Rectal smooth muscle tissue (tissue), 1 donor: ENCODE measurements around the gene RAB3GAP2.
"Not testable (repeated sequence)": the region's sequence is repeated elsewhere in the genome, so short reads cannot be mapped to it uniquely, and the experiment has no call there.

Experiments
- H3K27ac ChIP-seq: one replicate; pipeline ENCODE4 v1.7.0; 2013; ENCODE audit warnings: low read depth, low read length, inconsistent platforms
- H3K27me3 ChIP-seq: one replicate; pipeline ENCODE4 v1.7.0; 2013; ENCODE audit warnings: low read length; ENCODE audit not compliant: control insufficient read depth, insufficient read depth
- H3K36me3 ChIP-seq: one replicate; pipeline ENCODE4 v1.7.0; 2013; ENCODE audit warnings: low read length; ENCODE audit not compliant: control insufficient read depth, insufficient read depth
- H3K4me1 ChIP-seq: one replicate; pipeline ENCODE4 v1.7.0; 2013; ENCODE audit warnings: low read length; ENCODE audit not compliant: control insufficient read depth, insufficient read depth
- H3K4me3 ChIP-seq: one replicate; pipeline ENCODE4 v1.7.0; 2013; ENCODE audit warnings: low read length
- H3K9ac ChIP-seq: one replicate; pipeline ENCODE4 v1.7.0; 2013; ENCODE audit warnings: low read length

Gene RAB3GAP2

GRCh38 chr1:220182111-220182510, 90.1 kb downstream of the RAB3GAP2 start:
- no peak overlapping the region for H3K9ac ChIP-seq
- H3K27ac ChIP-seq = no peak overlapping the region
- H3K36me3 ChIP-seq = peaks cover 3% of the 10 kb centered on the region
- H3K4me3 ChIP-seq = no peak overlapping the region
- H3K4me1 ChIP-seq = no peaks in the 10 kb centered on the region
- no peaks in the 10 kb centered on the region for H3K27me3 ChIP-seq

- Histone ChIP-seq H3K9ac (no peak overlapping the region), H3K27ac (no peak overlapping the region), H3K27me3 (no peaks in the 10 kb centered on the region), H3K4me1 (no peaks in the 10 kb centered on the region), H3K4me3 (no peak overlapping the region), H3K36me3 (peaks cover 14% of the 10 kb centered on the region)
Measured at GRCh38 chr1:220176540-220176939, 95.7 kb downstream of the RAB3GAP2 start.

GRCh38 chr1:220170836-220171526, 101.3 kb downstream of the RAB3GAP2 start:
- no peaks in the 10 kb centered on the region for H3K27me3 ChIP-seq
- no peak overlapping the region for H3K4me3 ChIP-seq
- no peak overlapping the region for H3K27ac ChIP-seq
- peaks cover 18% of the 10 kb centered on the region for H3K36me3 ChIP-seq
- H3K4me1 ChIP-seq = no peaks in the 10 kb centered on the region
- H3K9ac ChIP-seq = no peak overlapping the region

GRCh38 chr1:220169887-220170286, 102.4 kb downstream of the RAB3GAP2 start:
- not testable (repeated sequence) for H3K27me3 ChIP-seq, H3K4me3 ChIP-seq, H3K27ac ChIP-seq, H3K9ac ChIP-seq, H3K4me1 ChIP-seq
- H3K36me3 ChIP-seq = peaks cover 21% of the 10 kb centered on the region

GRCh38 chr1:220166853-220167252, 105.4 kb downstream of the RAB3GAP2 start:
- Histone ChIP-seq H3K4me1 (no peaks in the 10 kb centered on the region), H3K4me3 (no peak overlapping the region), H3K27ac (no peak overlapping the region), H3K9ac (no peak overlapping the region), H3K27me3 (no peaks in the 10 kb centered on the region), H3K36me3 (peaks cover 15% of the 10 kb centered on the region)

- Histone ChIP-seq H3K27ac (no peak overlapping the region), H3K27me3 (no peaks in the 10 kb centered on the region), H3K4me1 (no peaks in the 10 kb centered on the region), H3K4me3 (no peak overlapping the region), H3K36me3 (peaks cover 13% of the 10 kb centered on the region), H3K9ac (no peak overlapping the region)
Measured at GRCh38 chr1:220164517-220164916, 107.7 kb downstream of the RAB3GAP2 start.

- H3K4me3 ChIP-seq = no peak overlapping the region
Measured at GRCh38 chr1:220164116-220164515, 108.1 kb downstream of the RAB3GAP2 start.

GRCh38 chr1:220160027-220160426, 112.2 kb downstream of the RAB3GAP2 start:
- Histone ChIP-seq H3K27me3 (no peaks in the 10 kb centered on the region), H3K4me1 (no peaks in the 10 kb centered on the region), H3K4me3 (no peak overlapping the region), H3K9ac (no peak overlapping the region), H3K36me3 (peaks cover 13% of the 10 kb centered on the region), H3K27ac (no peak overlapping the region)

More at GRCh38 chr1:220164116-220164515, 108.1 kb downstream of the RAB3GAP2 start:
- H3K36me3 ChIP-seq = peaks cover 13% of the 10 kb centered on the region
- no peaks in the 10 kb centered on the region for H3K4me1 ChIP-seq
- no peak overlapping the region for H3K9ac ChIP-seq
- H3K27ac ChIP-seq = no peak overlapping the region
- H3K27me3 ChIP-seq = no peaks in the 10 kb centered on the region

GRCh38 chr1:220159041-220159440, 113.2 kb downstream of the RAB3GAP2 start:
- peaks cover 19% of the 10 kb centered on the region for H3K36me3 ChIP-seq
- no peak overlapping the region for H3K27ac ChIP-seq

GRCh38 chr1:220158530-220158929, 113.7 kb downstream of the RAB3GAP2 start:
- not testable (repeated sequence) for H3K4me3 ChIP-seq, H3K9ac ChIP-seq, H3K27me3 ChIP-seq, H3K4me1 ChIP-seq, H3K27ac ChIP-seq
- peaks cover 19% of the 10 kb centered on the region for H3K36me3 ChIP-seq

More at GRCh38 chr1:220159041-220159440, 113.2 kb downstream of the RAB3GAP2 start:
- Histone ChIP-seq H3K4me1 (no peaks in the 10 kb centered on the region), H3K9ac (no peak overlapping the region), H3K4me3 (no peak overlapping the region), H3K27me3 (no peaks in the 10 kb centered on the region)

GRCh38 chr1:220157738-220158137, 114.5 kb downstream of the RAB3GAP2 start:
- Histone ChIP-seq H3K36me3 (peaks cover 19% of the 10 kb centered on the region), H3K4me1 (no peaks in the 10 kb centered on the region), H3K27ac (no peak overlapping the region)

GRCh38 chr1:220156620-220157146, 115.6 kb downstream of the RAB3GAP2 start:
- no peaks in the 10 kb centered on the region for H3K27me3 ChIP-seq
- no peak overlapping the region for H3K27ac ChIP-seq
- H3K4me3 ChIP-seq = no peak overlapping the region
- no peak overlapping the region for H3K9ac ChIP-seq
- H3K36me3 ChIP-seq = peaks cover 19% of the 10 kb centered on the region
- H3K4me1 ChIP-seq = no peaks in the 10 kb centered on the region

More at GRCh38 chr1:220157738-220158137, 114.5 kb downstream of the RAB3GAP2 start:
- Histone ChIP-seq H3K4me3 (no peak overlapping the region), H3K9ac (no peak overlapping the region), H3K27me3 (no peaks in the 10 kb centered on the region)

- Histone ChIP-seq H3K36me3 (peaks cover 19% of the 10 kb centered on the region), H3K27me3 (no peaks in the 10 kb centered on the region), H3K4me3 (no peak overlapping the region), H3K4me1 (peaks cover 3% of the 10 kb centered on the region), H3K9ac (no peak overlapping the region), H3K27ac (no peak overlapping the region)
Measured at GRCh38 chr1:220153147-220153546, 119.1 kb downstream of the RAB3GAP2 start.
